NCI-H774 (cell line): ENCODE measurements around the gene NMRAL1.

Experiments used
- DNase-seq: peaks from one replicate; lab custom pipeline; 2025; lab: John Stamatoyannopoulos, UW

Gene NMRAL1

DNA sequence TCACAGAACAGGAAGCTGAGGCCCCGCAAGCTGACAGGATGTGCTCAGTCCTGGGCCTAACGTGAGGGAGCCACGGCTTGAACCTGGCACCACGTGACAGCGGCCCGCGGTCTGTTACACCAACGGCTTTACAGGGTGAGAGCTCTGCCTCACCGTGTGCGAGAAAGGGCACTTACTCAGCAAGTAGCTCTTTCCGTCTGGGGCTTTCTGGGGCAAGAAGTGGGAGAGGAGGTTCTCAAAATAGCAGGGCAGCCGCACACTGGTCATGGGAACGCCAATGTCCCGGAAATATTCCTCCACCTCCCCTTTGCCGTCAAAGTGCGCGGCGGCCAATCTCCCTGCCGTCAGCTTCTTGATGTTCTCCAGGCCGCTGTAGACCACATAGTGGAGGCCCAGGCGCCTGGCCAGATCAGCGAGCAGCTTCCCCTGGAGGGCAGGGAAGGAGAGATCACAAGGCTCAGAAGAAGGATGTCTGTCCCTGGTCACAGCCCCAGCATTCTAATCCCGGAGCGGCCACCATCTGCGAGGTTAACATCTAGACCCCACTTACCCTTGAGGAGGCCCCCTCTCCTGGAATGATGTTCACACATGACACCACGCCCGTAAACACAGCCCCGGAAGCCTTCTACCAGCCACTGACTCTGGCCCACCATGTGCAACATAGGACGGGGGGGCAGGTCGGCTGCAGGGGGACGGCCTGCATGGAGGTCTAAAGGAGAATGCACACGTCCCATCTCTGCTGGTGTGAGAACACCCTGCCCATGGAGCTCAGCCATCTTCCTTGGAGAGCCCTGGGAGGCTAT lies 8.2 kb downstream of the NMRAL1 start:
- DNase-seq, result no peak

DNA sequence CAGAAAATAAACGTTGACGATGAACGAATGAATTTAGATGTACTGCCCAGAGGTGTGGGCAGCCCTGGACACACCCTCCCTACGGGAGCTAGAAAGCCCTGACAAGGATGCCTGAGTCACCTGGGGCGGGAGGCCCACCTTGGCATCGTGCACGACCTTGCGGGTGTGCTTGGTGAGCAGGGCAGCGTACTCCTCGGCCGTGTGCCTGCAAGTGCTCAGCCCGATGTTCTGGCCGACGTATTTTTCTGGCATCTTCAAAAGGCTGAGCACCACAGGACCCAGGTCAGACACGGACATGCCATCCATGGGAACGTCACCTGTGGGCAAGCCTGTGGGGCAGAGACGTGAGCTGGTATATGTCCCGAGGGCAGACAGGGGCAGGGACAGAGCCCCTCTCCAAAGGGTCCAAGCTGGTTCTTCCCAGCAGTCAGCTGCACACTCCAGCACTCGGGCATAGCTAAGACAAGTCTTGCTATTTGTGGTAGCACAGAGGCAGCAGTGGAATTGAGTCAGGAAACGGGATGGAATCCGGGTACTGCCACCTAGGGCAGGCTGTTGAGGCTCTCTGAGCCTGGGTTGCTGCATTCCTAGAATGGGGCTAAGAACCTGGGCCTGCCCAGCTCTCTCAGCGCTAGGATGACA lies 10.8 kb downstream of the NMRAL1 start:
- no peak for DNase-seq

DNA sequence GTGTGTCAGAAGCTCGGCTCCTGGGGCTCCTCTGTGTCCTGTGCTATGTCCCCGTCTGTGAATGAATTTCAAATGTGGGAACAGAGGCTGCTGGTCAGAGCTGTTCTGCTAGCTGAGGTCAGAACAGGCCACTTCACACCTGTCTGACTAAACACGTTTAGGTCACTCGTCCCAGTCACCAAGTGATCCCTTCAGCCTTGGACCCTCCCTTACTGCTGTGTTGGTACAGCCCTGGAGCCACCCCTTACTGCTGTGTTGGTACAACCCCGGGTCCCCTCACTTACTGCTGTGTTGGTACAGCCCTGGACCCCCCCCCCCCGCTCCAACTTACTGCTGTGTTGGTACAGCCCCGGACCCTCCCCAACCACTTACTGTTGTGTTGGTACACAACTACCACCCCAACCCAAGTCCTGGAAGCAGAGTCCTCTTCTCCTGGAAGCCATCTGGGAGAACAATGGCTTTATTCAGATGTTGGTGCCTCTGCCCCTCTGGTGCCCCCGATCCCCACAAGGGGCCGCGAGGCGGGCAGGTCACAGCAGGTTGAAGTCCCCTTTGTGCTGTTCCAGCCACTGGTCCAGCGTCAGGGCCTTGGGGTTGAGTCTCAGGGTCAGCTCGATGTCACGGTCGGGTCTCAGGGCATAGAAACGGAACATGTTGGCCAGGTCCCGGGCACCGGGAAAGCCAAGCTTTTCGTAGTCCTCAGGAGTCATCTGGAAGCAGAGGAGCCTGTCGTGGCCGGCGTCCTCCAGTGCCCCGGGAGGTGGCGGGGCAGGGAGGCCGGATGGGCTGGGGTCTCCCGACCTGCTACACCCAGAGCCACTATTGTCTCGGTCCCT lies 13.0 kb downstream of the NMRAL1 start:
- DNase-seq, result no peak

DNA sequence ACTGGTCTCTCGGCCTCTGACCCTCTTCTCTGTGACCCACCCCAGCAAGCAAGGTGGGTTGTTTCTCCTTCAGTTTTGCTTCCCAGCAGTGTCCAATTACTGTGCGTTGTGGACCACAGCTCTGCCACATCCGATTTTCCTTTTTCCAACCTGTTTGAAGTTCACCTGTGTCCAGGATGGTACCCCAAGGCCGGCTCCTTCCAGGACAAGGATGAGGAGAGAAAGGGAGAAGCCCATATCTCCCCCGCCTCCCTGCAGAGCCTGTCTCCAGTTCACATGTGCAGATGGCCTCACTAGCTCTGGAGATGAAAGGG lies 13.5 kb downstream of the NMRAL1 start:
- no peak for DNase-seq

DNA sequence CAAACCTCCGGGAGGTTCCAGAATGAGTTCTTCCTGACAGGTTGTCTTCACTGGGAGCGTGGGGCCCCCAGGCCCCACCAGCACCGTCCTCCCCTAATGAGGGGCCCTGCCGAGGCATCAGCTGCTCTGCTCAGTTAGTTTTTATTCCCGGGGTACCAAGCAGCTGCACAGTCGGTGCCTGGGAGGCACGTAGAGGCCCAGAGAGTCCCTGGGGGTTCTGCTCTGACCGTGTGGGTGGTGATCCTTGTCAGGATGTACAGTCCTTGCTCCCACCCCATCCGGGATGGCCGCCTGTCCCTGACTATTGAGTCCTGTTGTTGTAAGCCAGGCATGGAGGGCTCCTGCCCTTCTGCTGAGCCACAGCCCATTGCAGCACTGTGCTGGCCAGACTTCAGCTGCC lies 18.5 kb downstream of the NMRAL1 start:
- no peak for DNase-seq

DNA sequence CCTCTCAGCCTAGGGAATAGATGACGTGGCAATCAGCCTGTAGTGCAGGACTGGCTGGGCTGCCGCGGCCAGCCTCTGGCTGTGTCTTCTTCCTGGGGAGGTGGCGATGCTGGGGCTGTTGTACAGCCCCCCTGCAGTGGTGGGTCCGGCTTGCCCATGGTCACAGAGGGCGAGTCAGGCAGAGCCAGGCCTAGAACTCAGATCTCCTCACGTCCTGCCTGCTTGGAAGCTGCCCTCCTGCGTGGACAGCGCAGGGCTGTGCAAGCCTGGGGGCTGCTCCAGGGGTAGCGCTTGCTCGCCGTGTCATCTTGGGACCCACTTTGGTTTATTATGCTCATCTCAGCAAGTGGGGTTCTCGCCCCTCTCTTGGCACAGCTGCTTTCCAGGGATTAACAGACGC lies 19.3 kb downstream of the NMRAL1 start:
- no peak for DNase-seq

DNA sequence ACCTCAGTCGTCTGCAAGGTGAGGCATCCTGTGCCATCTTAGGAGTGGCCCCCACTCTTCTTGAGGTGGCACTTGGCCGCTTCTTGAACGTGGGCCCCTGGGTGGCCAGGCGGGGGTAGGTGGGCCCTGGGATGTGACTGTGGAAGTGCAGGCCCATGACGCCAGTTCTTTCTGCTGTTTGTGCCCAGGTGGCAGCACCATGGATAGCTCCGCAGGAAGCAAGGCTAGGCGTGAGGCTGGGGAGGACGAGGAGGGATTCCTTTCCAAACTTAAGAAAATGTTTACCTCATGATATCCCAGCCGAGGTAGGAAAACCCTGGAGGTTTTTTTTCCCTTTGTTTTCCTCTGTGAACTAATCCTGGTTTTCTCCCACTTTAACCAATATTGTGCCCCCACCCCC lies 19.8 kb downstream of the NMRAL1 start:
- DNase-seq, result no peak

DNA sequence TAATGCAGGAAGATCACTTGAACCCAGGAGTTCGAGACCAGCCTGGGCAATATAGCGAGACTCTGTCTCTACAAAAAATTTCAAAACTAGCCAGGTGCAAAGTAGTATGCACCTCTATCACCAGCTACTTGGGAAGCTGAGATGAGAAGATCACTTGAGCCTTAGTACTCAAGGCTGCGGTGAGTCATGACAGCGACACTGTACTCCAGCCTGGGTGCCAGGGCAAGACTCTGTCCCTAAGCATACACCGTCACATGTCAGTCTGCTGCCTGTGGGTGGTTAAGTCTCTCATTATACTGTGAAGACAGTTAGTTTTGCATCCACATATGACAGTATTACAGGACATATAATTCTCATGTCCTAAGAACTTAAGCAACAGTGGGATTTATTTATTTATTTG lies 21.8 kb downstream of the NMRAL1 start:
- DNase-seq, result no peak

DNA sequence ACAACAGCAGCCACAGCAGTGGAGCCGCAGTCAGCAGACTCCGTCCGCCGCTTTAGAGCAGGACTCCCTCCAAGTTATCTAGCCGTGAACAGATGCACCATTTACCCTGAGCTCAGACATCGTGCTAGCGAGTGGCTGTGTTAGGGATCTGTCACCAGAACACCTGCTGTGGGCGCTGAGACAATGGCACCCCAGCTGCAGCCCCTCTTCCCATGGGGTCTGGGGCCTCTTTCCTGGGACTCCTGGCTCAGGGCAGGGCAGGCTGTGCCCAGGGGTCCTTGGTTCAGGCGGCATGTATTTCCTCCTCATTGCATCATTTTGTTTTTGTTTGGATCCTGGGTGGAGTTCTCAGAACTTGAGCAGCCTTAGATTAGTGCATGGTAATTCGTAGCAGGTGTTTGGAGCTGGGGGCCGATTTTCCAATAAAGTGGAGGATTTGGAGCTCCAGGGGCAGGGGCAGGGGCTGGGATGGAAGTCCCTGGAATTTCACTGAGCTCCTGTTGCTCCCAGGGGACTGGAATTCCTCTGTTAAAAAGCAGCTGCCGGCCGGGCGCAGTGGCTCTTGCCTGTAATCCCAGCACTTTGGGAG lies 23.4 kb downstream of the NMRAL1 start:
- DNase-seq, result no peak

DNA sequence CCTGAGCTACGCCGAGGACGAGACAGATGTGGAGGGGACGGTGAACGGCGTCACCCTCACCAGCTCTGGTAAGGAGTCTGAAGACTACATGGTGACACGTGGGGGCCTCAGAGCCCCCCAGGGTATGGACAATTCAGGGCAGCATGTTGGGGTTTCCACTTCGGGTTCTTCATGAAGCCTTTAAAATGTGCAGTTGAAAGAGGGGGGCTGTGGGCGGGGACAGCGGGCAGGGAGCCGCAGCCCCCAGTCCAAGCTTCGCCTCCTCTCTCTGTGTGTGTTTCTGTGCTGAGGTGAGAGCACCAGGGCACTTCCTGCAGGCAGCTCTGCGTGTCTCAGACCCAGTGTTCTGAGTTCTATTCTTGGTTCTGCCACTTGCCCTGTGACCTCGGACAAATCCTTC lies 24.0 kb downstream of the NMRAL1 start:
- no peak for DNase-seq

DNA sequence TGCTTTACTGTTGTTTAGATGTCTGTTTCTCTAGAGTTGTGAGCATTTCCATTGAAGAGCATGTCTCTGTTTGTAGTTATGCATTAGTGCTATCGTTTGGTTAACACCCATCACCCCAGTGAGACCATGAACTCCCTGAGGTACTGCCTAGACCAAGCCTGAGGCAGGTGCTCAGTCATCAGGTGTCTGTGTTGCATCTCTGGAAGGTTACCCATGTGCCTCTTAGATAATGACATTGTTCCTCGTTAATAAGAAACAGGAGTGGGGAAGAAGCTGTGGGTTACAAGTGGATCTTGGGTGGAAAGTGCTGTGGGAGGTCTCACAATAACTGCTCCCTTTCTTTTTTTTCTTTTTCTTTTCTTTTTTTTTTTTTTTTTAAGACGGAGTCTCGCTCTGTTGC lies 30.4 kb downstream of the NMRAL1 start:
- no peak for DNase-seq

DNA sequence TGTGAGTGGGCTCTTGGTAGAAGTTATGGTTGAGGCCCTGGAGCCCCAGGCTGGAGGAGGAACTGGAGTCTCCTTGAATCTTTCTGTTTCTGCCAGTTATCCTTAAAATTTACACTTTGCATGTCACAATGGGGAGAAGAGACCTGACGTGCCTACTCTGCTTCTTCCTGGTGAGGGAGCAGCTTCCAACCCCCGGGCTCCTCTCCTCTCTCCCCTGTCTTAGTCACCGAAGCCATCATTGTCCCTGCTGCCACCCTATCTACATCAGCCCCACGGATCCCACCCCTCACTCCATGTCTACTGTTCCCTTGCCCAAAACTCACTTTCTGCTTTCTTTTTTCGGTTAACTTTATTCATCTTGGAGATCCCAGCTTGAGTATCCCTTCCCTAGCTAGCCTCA lies 31.2 kb downstream of the NMRAL1 start:
- no peak for DNase-seq

DNA sequence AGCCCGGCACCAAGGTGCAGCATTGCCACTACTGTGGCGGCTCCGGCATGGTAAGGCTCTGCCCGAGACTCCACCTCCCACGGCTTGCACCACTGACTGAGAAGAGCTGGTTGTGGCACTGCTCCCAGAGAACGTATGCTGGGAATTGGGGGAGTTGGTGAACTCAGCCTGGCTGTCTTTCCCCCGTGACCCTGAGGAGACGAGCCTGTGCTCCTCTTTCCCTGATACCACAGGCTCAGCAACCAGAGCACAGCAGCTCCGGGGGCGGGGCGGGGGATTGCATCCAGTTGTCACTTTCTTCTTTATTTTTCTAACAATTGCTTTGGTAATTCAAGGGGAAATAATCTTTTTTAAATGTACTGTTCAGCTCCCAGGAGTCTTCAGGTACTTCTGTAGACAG lies 32.1 kb downstream of the NMRAL1 start:
- DNase-seq, result no peak

DNA sequence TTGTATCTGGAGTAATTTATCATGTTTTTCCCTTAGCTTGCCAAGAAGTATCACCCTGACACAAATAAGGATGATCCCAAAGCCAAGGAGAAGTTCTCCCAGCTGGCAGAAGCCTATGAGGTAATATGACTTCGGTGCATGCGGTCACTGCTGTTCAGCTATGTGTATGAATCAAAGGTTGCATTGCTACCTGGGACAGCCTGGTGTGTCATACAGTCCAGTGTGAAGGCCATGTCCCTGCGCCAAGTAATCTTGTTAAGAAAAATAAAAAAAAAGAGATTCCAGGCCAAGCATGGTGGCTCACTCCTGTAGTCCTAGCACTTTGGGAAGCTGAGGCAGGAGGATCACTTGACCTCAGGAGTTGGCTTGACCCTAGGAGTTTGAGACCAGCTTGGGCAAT lies 37.1 kb downstream of the NMRAL1 start:
- no peak for DNase-seq

DNA sequence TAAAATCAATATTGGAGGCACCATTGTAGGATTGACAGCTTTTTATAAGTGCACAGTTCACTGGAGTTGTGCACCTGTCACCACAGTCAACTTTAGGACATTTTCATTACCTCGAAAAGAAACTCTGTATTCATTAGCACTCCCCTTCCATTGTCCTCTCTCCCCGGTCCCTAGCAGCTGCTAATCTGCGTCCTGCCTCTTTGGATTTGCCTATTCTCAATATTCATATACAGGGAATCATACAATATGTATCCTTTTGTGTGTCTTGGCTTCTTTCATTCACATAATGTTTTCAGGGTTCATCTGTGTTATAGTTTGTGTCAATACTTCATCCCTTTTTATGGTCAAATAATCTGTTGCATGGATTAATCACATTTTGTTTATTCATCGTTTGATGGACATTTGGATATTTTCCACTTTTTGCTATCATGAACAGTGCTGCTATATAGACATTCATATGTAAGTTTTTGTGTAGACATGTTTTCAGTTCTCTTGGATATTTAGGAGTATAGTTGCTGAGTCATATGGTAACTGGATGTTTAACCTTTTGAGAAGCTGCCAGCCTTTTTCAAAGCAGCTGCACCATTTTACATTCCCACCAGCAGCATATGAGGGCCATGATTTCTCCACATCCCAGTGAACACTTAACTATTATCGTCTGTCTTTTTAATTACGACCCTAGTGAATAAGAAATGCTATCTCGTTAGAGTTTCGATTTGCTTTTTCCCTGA lies 38.9 kb downstream of the NMRAL1 start:
- no peak for DNase-seq

DNA sequence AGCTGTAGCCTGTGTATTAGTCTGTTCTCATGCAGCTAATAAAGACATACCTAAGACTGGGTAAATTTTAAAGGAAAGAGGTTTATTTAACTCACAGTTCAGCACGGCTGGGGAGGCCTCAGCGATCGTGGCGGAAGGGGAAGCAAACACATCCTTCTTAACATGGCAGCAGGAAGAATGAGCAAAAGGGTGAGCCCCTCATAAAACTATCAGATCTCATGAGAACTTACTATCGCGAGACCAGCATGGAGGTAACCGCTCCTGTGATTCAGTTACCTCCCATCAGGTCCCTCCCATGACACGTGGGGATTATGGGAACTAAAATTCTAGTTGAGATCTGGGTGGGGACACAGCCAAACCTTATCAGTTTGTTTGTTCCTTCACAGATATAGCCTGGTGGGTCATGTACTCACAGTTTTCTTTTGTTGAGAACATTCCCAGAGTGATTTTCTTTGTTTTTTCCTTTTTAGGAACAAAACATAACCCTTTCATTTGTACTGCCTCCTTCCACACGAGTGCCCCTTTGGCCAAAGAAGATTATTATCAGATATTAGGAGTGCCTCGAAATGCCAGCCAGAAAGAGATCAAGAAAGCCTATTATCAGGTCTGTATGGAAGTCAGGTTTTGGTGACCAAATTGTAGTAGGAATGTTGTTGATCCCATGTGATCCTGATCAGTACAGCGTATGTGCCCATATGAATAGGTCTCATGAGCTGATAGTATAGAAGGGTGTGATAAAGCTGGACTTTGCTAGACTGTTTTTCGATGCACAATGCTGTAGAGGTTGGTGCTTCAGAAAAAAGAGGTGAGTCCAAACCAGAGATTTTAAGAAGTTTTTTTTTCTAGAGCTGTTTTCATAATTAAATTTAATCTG lies 40.3 kb downstream of the NMRAL1 start:
- no peak for DNase-seq

DNA sequence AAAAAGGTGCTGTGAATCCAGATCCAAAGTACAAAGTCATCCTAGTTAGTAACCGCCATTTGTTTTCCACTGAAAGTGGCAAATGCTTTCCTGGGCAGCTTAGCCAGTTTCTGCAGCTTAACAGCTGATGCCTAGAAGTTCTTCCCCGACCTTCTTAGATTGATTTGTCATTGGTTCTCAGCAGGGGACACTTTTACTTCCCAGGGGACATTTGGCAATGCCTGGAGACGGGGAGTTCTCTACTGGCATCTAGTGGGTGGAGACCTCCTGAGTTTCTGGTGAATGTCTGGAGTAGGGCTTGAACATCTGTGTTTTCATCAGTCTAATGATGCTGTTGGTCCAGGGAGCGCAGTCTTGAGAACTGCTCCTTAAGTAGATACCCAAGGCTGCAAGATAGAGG lies 41.2 kb downstream of the NMRAL1 start:
- no peak for DNase-seq

DNA sequence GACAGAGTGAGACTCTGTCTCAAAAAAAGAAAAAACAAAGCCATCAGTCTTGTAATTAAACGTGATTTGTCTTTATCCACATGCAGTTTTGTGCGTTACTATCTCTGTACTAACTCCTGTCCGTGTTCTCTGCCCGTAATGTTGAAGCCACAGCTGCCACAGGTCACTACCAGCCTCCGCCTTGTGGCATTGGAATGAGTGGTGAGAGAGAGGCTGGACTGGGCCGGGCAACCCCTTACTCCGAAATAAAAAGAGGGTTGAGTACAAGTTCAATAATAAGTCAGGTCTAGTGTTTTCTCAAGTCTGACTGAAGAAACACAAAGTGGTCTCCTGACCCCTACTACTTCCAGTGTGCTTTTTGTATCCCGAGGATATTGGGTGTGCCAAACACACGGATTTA lies 43.4 kb downstream of the NMRAL1 start:
- no peak for DNase-seq

DNA sequence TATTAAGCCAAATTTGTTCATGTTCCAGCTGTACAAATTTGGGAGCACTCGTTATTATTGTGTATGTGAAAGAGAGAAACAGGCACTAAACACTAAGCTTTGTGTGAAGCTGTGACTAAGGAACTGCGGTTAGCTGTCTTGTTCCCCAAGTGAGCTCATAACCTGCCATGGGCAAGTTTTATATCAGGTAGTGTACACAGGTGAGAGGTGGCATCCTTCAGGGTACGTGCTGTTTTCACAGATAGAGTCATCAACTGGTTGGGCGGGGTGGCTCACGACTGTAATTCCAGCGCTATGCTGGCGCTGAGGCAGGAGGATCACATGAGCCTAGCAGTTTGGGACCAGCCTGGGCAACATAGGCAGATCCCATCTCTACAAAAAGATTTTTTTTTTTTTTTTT lies 45.9 kb downstream of the NMRAL1 start:
- no peak for DNase-seq

DNA sequence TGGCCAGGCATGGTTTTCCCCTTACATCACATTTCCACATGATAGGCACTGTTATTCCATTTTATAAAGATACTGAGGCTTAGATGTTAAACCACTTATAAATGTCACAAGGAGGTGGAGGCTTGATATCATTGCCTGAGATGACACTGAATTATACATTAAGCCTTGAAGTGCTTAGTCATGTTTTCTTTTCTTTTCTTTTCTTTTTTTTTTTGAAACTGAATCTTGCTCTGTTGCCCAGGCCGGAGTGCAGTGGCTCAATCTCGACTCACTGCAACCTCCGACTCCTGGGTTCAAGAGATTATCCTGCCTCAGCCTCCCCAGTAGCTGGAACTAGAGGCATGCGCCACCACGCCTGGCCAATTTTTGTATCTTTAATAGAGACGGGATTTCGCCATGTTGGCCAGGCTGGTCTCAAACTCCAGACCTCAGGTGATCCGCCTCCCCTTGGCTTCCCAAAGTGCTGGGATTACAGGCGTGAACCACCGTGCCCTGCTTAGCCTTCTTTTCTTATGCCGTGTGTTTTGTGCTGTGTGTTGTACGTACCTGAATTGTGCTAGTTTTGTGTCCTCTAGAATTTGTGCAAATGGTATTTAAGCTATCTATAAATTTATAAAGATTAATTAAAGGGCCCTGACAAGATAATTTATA lies 47.6 kb downstream of the NMRAL1 start:
- DNase-seq, result no peak
